K562 (cell line): ENCODE measurements around the gene DOCK8. TPM values are rescaled to one million over a fixed set of nuclear protein-coding genes. Genes with fewer than 3 reads are reported as not detected.

ENCODE experiments used
- BCLAF1 ChIP-seq, 2 experiments: fragments of 450-650 bp in 1 of 2; IDR thresholded peaks; 2 replicates each; pipeline ENCODE4 v1.6.1; 2011 to 2017; ENCODE audit warnings: low read depth in 2 of 2, antibody characterized with exemption in 1 of 2, borderline replicate concordance in 1 of 2, low read length in 1 of 2, mild to moderate bottlenecking in 1 of 2, mixed read lengths in 1 of 2; ENCODE audit not compliant: control insufficient read depth in 1 of 2
- CHD1 ChIP-seq: fragments of 200-600 bp; sonication (generic); IDR thresholded peaks from one replicate; pipeline ENCODE4 v1.6.1; 2012; ENCODE audit warnings: mild to moderate bottlenecking, moderate library complexity, low read length, inconsistent platforms
- CTCF ChIP-seq, 3 experiments: IDR thresholded peaks in 2 of 3; conservative IDR thresholded peaks in 1 of 3; 2 replicates each; pipeline ENCODE4 v1.5.1; 2011 to 2012; ENCODE audit warnings: low read length in 3 of 3, mild to moderate bottlenecking in 3 of 3, control low read depth in 2 of 3, improper control_type of control experiment in 1 of 3, inconsistent platforms in 1 of 3, low read depth in 1 of 3, mixed read lengths in 1 of 3, moderate library complexity in 1 of 3; ENCODE audit not compliant: insufficient read depth in 2 of 3
- KAT7 ChIP-seq: sonication (generic); formaldehyde crosslinking; IDR thresholded peaks from 2 replicates; pipeline ENCODE4 v1.8.0; 2022; ENCODE audit warnings: missing genetic modification reagents, mild to moderate bottlenecking, borderline replicate concordance
- MAFG ChIP-seq: fragments of 450-650 bp; conservative IDR thresholded peaks from 2 replicates; pipeline ENCODE4 v1.6.1; 2016; ENCODE audit warnings: missing genetic modification characterization, missing compliant biosample characterization
- MCM2 ChIP-seq: fragments of 450-650 bp; IDR thresholded peaks from 2 replicates; pipeline ENCODE4 v1.6.1; 2017; ENCODE audit warnings: low read depth, mild to moderate bottlenecking
- PHF20 ChIP-seq: fragments of 450-650 bp; IDR thresholded peaks from 2 replicates; pipeline ENCODE4 v1.6.1; 2018; ENCODE audit not compliant: partially characterized antibody
- POLR2G ChIP-seq: fragments of 200-400 bp; formaldehyde crosslinking; IDR thresholded peaks from 2 replicates; pipeline ENCODE4 v1.6.1; 2017; ENCODE audit warnings: low read depth, mild to moderate bottlenecking, antibody characterized with exemption, low read length, moderate library complexity
- PTTG1 ChIP-seq: fragments of 450-650 bp; IDR thresholded peaks from 2 replicates; pipeline ENCODE4 v1.6.1; 2016; ENCODE audit warnings: low read depth, mild to moderate bottlenecking, missing genetic modification characterization, missing compliant biosample characterization
- PYGO2 ChIP-seq: fragments of 450-650 bp; IDR thresholded peaks from 2 replicates; pipeline ENCODE4 v1.6.1; 2016; ENCODE audit warnings: mild to moderate bottlenecking, missing genetic modification characterization, moderate library complexity, missing compliant biosample characterization
- SRSF3 ChIP-seq: fragments of 200-400 bp; formaldehyde crosslinking; IDR thresholded peaks from 2 replicates; pipeline ENCODE4 v1.6.1; 2016; ENCODE audit warnings: mild to moderate bottlenecking, low read length, moderate library complexity; ENCODE audit not compliant: insufficient read depth
- TBL1XR1 ChIP-seq, 2 experiments: IDR thresholded peaks; 2 replicates each; pipeline ENCODE4 v1.6.1; 2012; ENCODE audit warnings: improper control_type of control experiment in 2 of 2, low read length in 2 of 2, mild to moderate bottlenecking in 1 of 2
- XRCC5 ChIP-seq: fragments of 200-400 bp; formaldehyde crosslinking; IDR thresholded peaks from 2 replicates; pipeline ENCODE4 v1.6.1; 2017; ENCODE audit warnings: low read depth, mild to moderate bottlenecking, low read length
- ZEB2 ChIP-seq: fragments of 450-650 bp; IDR thresholded peaks from 2 replicates; pipeline ENCODE4 v1.6.1; 2016
- ZFP36 ChIP-seq: fragments of 150-350 bp; IDR thresholded peaks from 2 replicates; pipeline ENCODE4 v1.6.1; 2018; ENCODE audit warnings: low read length, low read depth; ENCODE audit not compliant: partially characterized antibody
- ZNF174 ChIP-seq: fragments of 250-450 bp; sonication (Bioruptor Pico); IDR thresholded peaks from 2 replicates; pipeline ENCODE4 v1.4.0; 2020; ENCODE audit warnings: mild to moderate bottlenecking
- ZNF197 ChIP-seq: fragments of 200-800 bp; sonication (Bioruptor generic); IDR thresholded peaks from 2 replicates; pipeline ENCODE4 v1.6.1; 2016; ENCODE audit warnings: low read depth, missing genetic modification characterization, missing compliant biosample characterization
- ZNF280A ChIP-seq: fragments of 450-650 bp; IDR thresholded peaks from 2 replicates; pipeline ENCODE4 v1.6.1; 2018; ENCODE audit warnings: mild to moderate bottlenecking, low read depth; ENCODE audit not compliant: partially characterized antibody
- ZNF445 ChIP-seq: fragments of 250-450 bp; sonication (Bioruptor Pico); IDR thresholded peaks from 2 replicates; pipeline ENCODE4 v1.4.0; 2020; ENCODE audit warnings: low read depth, mild to moderate bottlenecking, moderate library complexity
- ZNF449 ChIP-seq: fragments of 250-450 bp; sonication (Bioruptor Pico); IDR thresholded peaks from 2 replicates; pipeline ENCODE4 v1.8.0; 2022; ENCODE audit warnings: moderate library complexity, mild to moderate bottlenecking, inconsistent platforms
- polyA plus RNA-seq, 8 experiments: library from polyadenylated mRNA; depleted of rRNA in 4 of 8; stranded (reverse) in 5 of 8; unstranded in 3 of 8; fragments of >200 nt; fragmentation: Nextera tagmentation in 2 of 8; fragmentation: Illumina TruSeq in 1 of 8; extraction: Ambion mirVana in 2 of 8; extraction: Trizol in 1 of 8; gene quantifications; 2 replicates each; pipeline versions ENCODE4 v1.2.1 to v1.2.3, GENCODE V29; 2011 to 2014; ENCODE audit warnings: inconsistent platforms in 1 of 8, missing spikeins in 1 of 8
- total RNA-seq, 7 experiments: library from RNA; depleted of rRNA in 6 of 7; stranded (reverse); fragments of >200 nt in 6 of 7; fragmentation: Illumina TruSeq in 2 of 7; extraction: Trizol in 2 of 7; gene quantifications; 2 replicates each; pipeline versions ENCODE4 v1.2.1 to v1.2.3, GENCODE V29; 2011 to 2021; ENCODE audit warnings: low replicate concordance in 1 of 7

DOCK8 gene
- total and polyA plus RNA-seq, 9 of the 15 experiments (the other 6 are each of a cell fraction or from before 2014, with no cell fraction given) = 14.4 to 53.8 (median 25.1) TPM

- TF ChIP-seq ZNF280A (no peak), ZNF197 (no peak), MAFG (tag) (no peak), ZNF449 (CRISPR knock-in tag) (no peak), SRSF3 (no peak), ZFP36 (no peak), ZEB2 (no peak), ZNF445 (CRISPR knock-in tag) (0 out of 2 replicates have a peak, but pooled peaks have one; percentile 9), CTCF (IDR thresholded peaks at IDR 0.05 in 2 of 3, conservative IDR thresholded peaks at IDR 0.05 in 1 of 3; ENCODE audit: insufficient read depth in 2 of 3, low read depth in 1 of 3, low read length in 3 of 3) (no peak), XRCC5 (no peak), PTTG1 (tag) (no peak), ZNF174 (CRISPR knock-in tag) (no peak), BCLAF1 (IDR thresholded peaks at IDR 0.05; ENCODE audit: borderline replicate concordance in 1 of 2, control insufficient read depth in 1 of 2, low read depth in 2 of 2, low read length in 1 of 2) (no peak), PYGO2 (tag) (peak; percentile 67; the same call in 1 of the 2 replicates), PHF20 (no peak), POLR2G (no peak), KAT7 (CRISPR knock-in tag) (no peak), CHD1 (no peak), TBL1XR1 (IDR thresholded peaks at IDR 0.05; ENCODE audit: low read length in 2 of 2) (peak in 1 of 2 experiments; percentile 85; a peak in 2 of 4 replicates), MCM2 (no peak)
Measured at GRCh38 chr9:251398-251797, 36.7 kb downstream of the DOCK8 start (continued).
